Neural cell (in vitro differentiated cells): ENCODE results near the gene MGME1. TPM values are rescaled to one million over a fixed set of nuclear protein-coding genes. Genes with fewer than 3 reads are reported as not detected.
"Not testable (repeated sequence)": the region's sequence is repeated elsewhere in the genome, so short reads cannot be mapped to it uniquely, and the experiment has no call there.

Experiments used
- H2AFZ ChIP-seq: fragments of 200-600, 300-800 bp; sonication (generic), shearing (Covaris generic); 2 replicates; pipeline ENCODE4 v1.6.0; 2014; ENCODE audit warnings: low read depth, mild to moderate bottlenecking, antibody characterized with exemption, low read length, moderate library complexity
- H3F3A ChIP-seq: fragments of 200-600 bp; shearing (Covaris generic); 2 replicates; pipeline ENCODE4 v1.6.1; 2016; ENCODE audit warnings: mild to moderate bottlenecking, moderate library complexity, mixed read lengths, antibody characterized with exemption, low read length; ENCODE audit not compliant: insufficient read depth, poor library complexity, severe bottlenecking
- H3K27ac ChIP-seq: fragments of 200-600, 300-800 bp; sonication (generic), shearing (Covaris generic); 2 replicates; pipeline ENCODE4 v1.5.1; 2014; ENCODE audit warnings: mild to moderate bottlenecking, low read length, moderate library complexity
- H3K27me3 ChIP-seq: fragments of 300-800, 200-600 bp; sonication (generic), shearing (Covaris generic); 2 replicates; pipeline ENCODE4 v1.6.0; 2014; ENCODE audit warnings: mild to moderate bottlenecking, low read depth, low read length, moderate library complexity; ENCODE audit not compliant: insufficient read depth
- H3K36me3 ChIP-seq: fragments of 300-800, 200-600 bp; sonication (generic), shearing (Covaris generic); 2 replicates; pipeline ENCODE4 v1.5.1; 2014; ENCODE audit warnings: mild to moderate bottlenecking, antibody characterized with exemption, low read length, moderate library complexity; ENCODE audit not compliant: insufficient read depth
- H3K4me2 ChIP-seq: fragments of 300-800, 200-600 bp; sonication (generic), shearing (Covaris generic); 2 replicates; pipeline ENCODE4 v1.6.0; 2014; ENCODE audit warnings: mild to moderate bottlenecking, low read length
- H3K4me3 ChIP-seq: fragments of 300-800, 200-600 bp; sonication (generic), shearing (Covaris generic); 2 replicates; pipeline ENCODE4 v1.5.1; 2014; ENCODE audit warnings: mild to moderate bottlenecking, low read length, moderate library complexity
- H3K79me2 ChIP-seq: fragments of 200-600 bp; shearing (Covaris generic); replicated peaks from 2 replicates; pipeline ENCODE4 v1.6.0; 2014; ENCODE audit warnings: mild to moderate bottlenecking, low read length, moderate library complexity; ENCODE audit not compliant: insufficient read depth
- H3K9ac ChIP-seq: fragments of 300-800, 200-600 bp; sonication (generic), shearing (Covaris generic); 2 replicates; pipeline ENCODE4 v1.6.1; 2016; ENCODE audit warnings: mild to moderate bottlenecking, low read length, mixed read lengths
- H3K9me2 ChIP-seq: fragments of 200-600 bp; shearing (Covaris generic); 2 replicates; pipeline ENCODE4 v1.6.1; 2016; ENCODE audit warnings: mild to moderate bottlenecking, low read length, mixed read lengths; ENCODE audit not compliant: insufficient read depth
- H3K9me3 ChIP-seq: fragments of 200-600, 300-800 bp; sonication (generic), shearing (Covaris generic); 2 replicates; pipeline ENCODE4 v1.6.1; 2016; ENCODE audit warnings: mild to moderate bottlenecking, mixed run types, low read length, moderate library complexity, mixed read lengths
- H4K20me1 ChIP-seq: fragments of 200-600 bp; shearing (Covaris generic); 2 replicates; pipeline ENCODE4 v1.6.1; 2016; ENCODE audit warnings: mild to moderate bottlenecking, mixed run types; ENCODE audit not compliant: insufficient read depth
- EP300 ChIP-seq: fragments of 450-650 bp; conservative IDR thresholded peaks from 2 replicates; pipeline ENCODE4 v1.6.1; 2014; ENCODE audit warnings: antibody characterized with exemption, mild to moderate bottlenecking, moderate library complexity; ENCODE audit not compliant: poor library complexity, severe bottlenecking
- EZH2 ChIP-seq: fragments of 200-600, 300-800 bp; shearing (Covaris generic), sonication (generic); IDR thresholded peaks from 2 replicates; pipeline ENCODE4 v1.6.1; 2014; ENCODE audit warnings: antibody characterized with exemption, low read length, borderline replicate concordance, mild to moderate bottlenecking; ENCODE audit not compliant: insufficient read depth, poor library complexity, severe bottlenecking
- MXI1 ChIP-seq: fragments of 450-650 bp; conservative IDR thresholded peaks from 2 replicates; pipeline ENCODE4 v1.6.1; 2014; ENCODE audit warnings: antibody characterized with exemption, mild to moderate bottlenecking; ENCODE audit not compliant: poor library complexity, severe bottlenecking
- POLR2AphosphoS5 ChIP-seq: IDR thresholded peaks from 2 replicates; pipeline ENCODE4 v1.6.1; 2012
- RAD21 ChIP-seq: fragments of 450-650 bp; conservative IDR thresholded peaks from 2 replicates; pipeline ENCODE4 v1.6.1; 2014; ENCODE audit warnings: antibody characterized with exemption, mild to moderate bottlenecking, moderate library complexity
- SMC3 ChIP-seq: fragments of 450-650 bp; conservative IDR thresholded peaks from 2 replicates; pipeline ENCODE4 v1.6.1; 2014; ENCODE audit warnings: antibody characterized with exemption, mild to moderate bottlenecking, moderate library complexity; ENCODE audit not compliant: poor library complexity
- TAF1 ChIP-seq: IDR thresholded peaks from 2 replicates; pipeline ENCODE4 v1.6.1; 2012; ENCODE audit warnings: low read depth
- polyA plus RNA-seq: library from polyadenylated mRNA; depleted of rRNA; stranded (reverse); fragments of >200 nt; gene quantifications from 2 replicates; pipeline ENCODE4 v1.2.3, GENCODE V29; 2014
- TF ChIP-seq, protein P1 (sequence below): fragments of 450-650 bp; IDR thresholded peaks from 2 replicates; pipeline ENCODE4 v1.5.1; 2014; ENCODE audit warnings: antibody characterized with exemption, mild to moderate bottlenecking, moderate library complexity; ENCODE audit not compliant: poor library complexity, severe bottlenecking
- TF ChIP-seq, protein P2 (sequence below): IDR thresholded peaks from 2 replicates; pipeline ENCODE4 v1.6.1; 2012; ENCODE audit warnings: borderline replicate concordance

MGME1 gene
- polyA plus RNA-seq, 1 donor from 2014 or later = 7.0 TPM

DNA sequence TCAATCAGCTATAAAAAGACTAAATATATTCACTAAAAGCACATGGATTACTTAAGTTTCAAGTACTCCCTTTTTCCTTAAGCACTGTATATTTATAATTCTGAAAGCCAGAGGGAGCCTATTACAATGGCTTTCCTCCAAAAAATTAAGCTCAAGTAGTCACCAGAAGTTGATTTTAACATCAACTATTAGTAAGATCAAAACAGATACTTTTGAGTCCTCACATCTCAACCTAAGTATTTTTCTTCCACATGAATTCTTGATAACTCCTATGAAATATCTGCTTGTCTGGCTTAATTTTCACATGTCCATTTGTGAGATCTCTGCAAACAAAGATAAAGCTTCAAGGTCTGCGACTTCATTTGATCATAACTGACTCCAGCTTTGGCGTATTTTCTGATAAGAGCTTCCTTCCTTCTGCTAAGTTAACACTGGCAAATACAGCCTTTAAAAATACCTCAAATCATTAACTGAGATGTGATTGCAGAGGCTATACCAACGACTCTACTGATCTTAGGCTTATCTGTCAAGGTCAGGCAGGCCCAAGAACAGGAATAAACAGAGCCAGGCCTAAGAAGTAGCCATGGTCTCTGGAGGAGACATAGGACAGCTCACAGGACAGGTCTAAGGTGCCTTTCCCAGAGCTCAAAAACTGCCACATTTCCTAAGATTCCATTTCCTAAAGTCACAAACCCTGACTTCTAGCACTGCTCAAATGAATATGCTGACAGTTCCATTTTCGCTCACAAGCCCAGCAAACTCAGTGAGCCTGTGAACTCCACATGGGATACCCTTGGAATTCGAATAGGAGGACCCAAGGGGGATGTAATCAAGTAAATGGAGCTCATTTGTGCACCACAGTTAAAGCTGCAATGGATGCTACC lies 10.2 kb upstream of the MGME1 start:
- no peak overlapping the region for H3K9ac ChIP-seq
- TF ChIP-seq RAD21 (no peak), TAF1 (no peak), EZH2 (no peak), SMC3 (no peak), EP300 (no peak), POLR2AphosphoS5 (no peak), MXI1 (no peak)
- TF ChIP-seq, protein P1, sequence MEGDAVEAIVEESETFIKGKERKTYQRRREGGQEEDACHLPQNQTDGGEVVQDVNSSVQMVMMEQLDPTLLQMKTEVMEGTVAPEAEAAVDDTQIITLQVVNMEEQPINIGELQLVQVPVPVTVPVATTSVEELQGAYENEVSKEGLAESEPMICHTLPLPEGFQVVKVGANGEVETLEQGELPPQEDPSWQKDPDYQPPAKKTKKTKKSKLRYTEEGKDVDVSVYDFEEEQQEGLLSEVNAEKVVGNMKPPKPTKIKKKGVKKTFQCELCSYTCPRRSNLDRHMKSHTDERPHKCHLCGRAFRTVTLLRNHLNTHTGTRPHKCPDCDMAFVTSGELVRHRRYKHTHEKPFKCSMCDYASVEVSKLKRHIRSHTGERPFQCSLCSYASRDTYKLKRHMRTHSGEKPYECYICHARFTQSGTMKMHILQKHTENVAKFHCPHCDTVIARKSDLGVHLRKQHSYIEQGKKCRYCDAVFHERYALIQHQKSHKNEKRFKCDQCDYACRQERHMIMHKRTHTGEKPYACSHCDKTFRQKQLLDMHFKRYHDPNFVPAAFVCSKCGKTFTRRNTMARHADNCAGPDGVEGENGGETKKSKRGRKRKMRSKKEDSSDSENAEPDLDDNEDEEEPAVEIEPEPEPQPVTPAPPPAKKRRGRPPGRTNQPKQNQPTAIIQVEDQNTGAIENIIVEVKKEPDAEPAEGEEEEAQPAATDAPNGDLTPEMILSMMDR = no peak
- TF ChIP-seq, protein P2, sequence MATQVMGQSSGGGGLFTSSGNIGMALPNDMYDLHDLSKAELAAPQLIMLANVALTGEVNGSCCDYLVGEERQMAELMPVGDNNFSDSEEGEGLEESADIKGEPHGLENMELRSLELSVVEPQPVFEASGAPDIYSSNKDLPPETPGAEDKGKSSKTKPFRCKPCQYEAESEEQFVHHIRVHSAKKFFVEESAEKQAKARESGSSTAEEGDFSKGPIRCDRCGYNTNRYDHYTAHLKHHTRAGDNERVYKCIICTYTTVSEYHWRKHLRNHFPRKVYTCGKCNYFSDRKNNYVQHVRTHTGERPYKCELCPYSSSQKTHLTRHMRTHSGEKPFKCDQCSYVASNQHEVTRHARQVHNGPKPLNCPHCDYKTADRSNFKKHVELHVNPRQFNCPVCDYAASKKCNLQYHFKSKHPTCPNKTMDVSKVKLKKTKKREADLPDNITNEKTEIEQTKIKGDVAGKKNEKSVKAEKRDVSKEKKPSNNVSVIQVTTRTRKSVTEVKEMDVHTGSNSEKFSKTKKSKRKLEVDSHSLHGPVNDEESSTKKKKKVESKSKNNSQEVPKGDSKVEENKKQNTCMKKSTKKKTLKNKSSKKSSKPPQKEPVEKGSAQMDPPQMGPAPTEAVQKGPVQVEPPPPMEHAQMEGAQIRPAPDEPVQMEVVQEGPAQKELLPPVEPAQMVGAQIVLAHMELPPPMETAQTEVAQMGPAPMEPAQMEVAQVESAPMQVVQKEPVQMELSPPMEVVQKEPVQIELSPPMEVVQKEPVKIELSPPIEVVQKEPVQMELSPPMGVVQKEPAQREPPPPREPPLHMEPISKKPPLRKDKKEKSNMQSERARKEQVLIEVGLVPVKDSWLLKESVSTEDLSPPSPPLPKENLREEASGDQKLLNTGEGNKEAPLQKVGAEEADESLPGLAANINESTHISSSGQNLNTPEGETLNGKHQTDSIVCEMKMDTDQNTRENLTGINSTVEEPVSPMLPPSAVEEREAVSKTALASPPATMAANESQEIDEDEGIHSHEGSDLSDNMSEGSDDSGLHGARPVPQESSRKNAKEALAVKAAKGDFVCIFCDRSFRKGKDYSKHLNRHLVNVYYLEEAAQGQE = no peak
- H4K20me1 ChIP-seq = no peaks in the 10 kb centered on the region
- H3K4me3 ChIP-seq = no peak overlapping the region
- peaks cover 77% of the 10 kb centered on the region for H3K79me2 ChIP-seq
- H3K27ac ChIP-seq = no peak overlapping the region
- H2AFZ ChIP-seq = no peak overlapping the region
- no peaks in the 10 kb centered on the region for H3K9me3 ChIP-seq
- no peaks in the 10 kb centered on the region for H3F3A ChIP-seq
- H3K4me2 ChIP-seq = no peak overlapping the region
- no peaks in the 10 kb centered on the region for H3K36me3 ChIP-seq
- H3K27me3 ChIP-seq = no peaks in the 10 kb centered on the region
- H3K9me2 ChIP-seq = no peaks in the 10 kb centered on the region

DNA sequence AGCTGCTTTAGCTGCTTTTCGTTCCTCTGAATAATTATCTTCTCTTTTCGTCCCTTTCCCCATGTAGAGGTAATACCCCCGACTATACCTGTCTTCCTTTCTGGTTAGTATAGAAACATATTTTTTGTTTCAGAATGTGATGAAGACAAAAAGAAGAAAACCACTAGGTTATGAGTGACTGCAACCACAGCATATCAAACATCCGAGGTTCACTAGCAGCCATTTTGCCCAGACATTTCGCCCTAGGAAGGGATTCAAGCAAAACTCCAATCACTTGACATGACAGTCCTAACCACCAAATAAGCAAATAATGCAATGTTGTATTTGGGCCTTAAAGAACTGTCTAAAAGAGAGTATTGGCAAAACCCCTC lies 9.6 kb upstream of the MGME1 start:
- Histone ChIP-seq H3K9ac (no peak overlapping the region), H3K27me3 (no peaks in the 10 kb centered on the region), H3K9me2 (no peaks in the 10 kb centered on the region), H3F3A (no peaks in the 10 kb centered on the region), H3K4me3 (no peak overlapping the region), H3K36me3 (no peaks in the 10 kb centered on the region), H3K9me3 (no peaks in the 10 kb centered on the region), H3K27ac (no peak overlapping the region), H2AFZ (no peak overlapping the region), H4K20me1 (no peaks in the 10 kb centered on the region), H3K4me2 (no peak overlapping the region), H3K79me2 (peaks cover 83% of the 10 kb centered on the region)
- TF ChIP-seq SMC3 = no peak
- no peak for TF ChIP-seq MXI1

DNA sequence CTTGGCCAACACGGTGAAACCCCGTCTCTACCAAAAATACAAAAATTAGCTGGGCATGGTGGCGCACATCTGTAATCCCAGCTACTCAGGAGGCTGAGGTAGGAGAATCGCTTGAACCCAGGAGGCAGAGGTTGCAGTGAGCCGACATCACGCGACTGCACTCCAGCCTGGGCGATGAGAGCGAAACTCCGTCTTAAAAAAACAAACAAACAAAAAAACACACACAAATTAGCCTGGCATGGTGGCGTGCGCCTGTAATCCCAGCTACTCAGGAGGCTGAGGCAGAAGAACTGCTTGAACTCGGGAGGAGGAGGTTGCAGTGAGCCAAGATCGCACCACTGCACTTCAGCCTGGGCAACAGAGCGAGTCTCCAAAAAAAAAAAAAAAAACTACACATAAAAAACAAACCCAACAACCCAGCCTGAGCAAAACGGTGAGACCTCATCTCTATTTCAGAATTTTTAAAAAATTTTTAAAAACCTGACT lies 8.4 kb upstream of the MGME1 start:
- H3F3A ChIP-seq, H3K4me2 ChIP-seq, H3K4me3 ChIP-seq, H2AFZ ChIP-seq, H3K27me3 ChIP-seq, H4K20me1 ChIP-seq, H3K9ac ChIP-seq, H3K9me3 ChIP-seq, H3K27ac ChIP-seq, H3K36me3 ChIP-seq, H3K9me2 ChIP-seq: not testable (repeated sequence)
- H3K79me2 ChIP-seq = peaks cover 95% of the 10 kb centered on the region
